ENCODE results near the gene SNU13.

DNA sequence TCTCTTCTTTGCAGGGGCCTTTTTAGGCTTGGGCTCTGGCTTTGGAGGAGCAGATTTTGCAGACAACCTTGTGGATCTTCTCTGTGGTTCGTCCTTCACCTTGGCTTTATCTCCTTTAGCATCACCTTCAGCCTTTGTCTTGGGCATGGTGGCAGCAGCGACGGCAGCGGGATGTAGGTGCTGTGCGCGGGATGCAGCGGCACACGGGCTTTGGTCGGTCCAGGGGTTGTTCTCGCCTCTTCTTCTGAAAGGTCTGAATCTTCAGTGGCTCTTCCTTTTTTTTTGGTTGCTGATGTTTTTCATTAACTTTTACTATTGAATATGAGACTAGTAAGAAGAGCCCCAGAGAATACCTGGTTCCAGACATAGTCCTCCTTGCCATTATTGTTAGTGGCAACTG is 20.7 kb upstream of the SNU13 start:
- TF ChIP-seq, protein P1, sequence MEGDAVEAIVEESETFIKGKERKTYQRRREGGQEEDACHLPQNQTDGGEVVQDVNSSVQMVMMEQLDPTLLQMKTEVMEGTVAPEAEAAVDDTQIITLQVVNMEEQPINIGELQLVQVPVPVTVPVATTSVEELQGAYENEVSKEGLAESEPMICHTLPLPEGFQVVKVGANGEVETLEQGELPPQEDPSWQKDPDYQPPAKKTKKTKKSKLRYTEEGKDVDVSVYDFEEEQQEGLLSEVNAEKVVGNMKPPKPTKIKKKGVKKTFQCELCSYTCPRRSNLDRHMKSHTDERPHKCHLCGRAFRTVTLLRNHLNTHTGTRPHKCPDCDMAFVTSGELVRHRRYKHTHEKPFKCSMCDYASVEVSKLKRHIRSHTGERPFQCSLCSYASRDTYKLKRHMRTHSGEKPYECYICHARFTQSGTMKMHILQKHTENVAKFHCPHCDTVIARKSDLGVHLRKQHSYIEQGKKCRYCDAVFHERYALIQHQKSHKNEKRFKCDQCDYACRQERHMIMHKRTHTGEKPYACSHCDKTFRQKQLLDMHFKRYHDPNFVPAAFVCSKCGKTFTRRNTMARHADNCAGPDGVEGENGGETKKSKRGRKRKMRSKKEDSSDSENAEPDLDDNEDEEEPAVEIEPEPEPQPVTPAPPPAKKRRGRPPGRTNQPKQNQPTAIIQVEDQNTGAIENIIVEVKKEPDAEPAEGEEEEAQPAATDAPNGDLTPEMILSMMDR (IDR thresholded peaks at IDR 0.05) = no peak
- TF ChIP-seq POLR2A (IDR thresholded peaks at IDR 0.05) = no peak
